Body of pancreas (tissue), 4 donors: Measurements from ENCODE around the gene CCDC8.

ENCODE experiments used
- POLR2A ChIP-seq, 3 donors: fragments of 450-650 bp; IDR thresholded peaks; one replicate each; pipeline ENCODE4 v1.6.1; 2016; ENCODE audit warnings: antibody characterized with exemption in 3 of 3, mild to moderate bottlenecking in 2 of 3
- TF ChIP-seq, protein P1 (sequence below), 7 experiments: fragments of 450-650 bp in 4 of 7; fragments of 200-600 bp in 3 of 7; sonication (generic) in 3 of 7; IDR thresholded peaks; one replicate each; pipeline ENCODE4 v1.5.1; 2016 to 2019; ENCODE audit warnings: antibody characterized with exemption in 7 of 7

DNA sequence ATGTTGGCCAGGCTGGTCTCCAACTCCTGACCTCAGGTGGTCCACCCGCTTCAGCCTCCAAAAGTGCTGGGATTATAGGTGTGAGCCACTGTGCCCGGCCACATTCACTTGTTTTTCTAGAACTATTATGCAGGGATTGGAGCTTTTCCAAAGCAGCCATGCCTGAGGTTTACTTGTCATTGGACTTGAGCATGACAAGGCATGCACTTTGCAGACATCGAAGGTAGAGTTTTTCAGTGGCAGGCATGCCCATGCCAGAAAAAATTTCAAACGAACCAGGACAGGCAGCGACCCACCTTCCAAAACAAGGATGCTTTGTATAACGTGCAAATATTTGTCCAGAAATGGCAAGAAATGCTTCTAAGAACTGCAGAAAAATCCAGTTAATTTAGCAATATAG, 40.3 kb upstream of the CCDC8 start:
- TF ChIP-seq, protein P1, sequence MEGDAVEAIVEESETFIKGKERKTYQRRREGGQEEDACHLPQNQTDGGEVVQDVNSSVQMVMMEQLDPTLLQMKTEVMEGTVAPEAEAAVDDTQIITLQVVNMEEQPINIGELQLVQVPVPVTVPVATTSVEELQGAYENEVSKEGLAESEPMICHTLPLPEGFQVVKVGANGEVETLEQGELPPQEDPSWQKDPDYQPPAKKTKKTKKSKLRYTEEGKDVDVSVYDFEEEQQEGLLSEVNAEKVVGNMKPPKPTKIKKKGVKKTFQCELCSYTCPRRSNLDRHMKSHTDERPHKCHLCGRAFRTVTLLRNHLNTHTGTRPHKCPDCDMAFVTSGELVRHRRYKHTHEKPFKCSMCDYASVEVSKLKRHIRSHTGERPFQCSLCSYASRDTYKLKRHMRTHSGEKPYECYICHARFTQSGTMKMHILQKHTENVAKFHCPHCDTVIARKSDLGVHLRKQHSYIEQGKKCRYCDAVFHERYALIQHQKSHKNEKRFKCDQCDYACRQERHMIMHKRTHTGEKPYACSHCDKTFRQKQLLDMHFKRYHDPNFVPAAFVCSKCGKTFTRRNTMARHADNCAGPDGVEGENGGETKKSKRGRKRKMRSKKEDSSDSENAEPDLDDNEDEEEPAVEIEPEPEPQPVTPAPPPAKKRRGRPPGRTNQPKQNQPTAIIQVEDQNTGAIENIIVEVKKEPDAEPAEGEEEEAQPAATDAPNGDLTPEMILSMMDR (IDR thresholded peaks at IDR 0.05): no peak
- no peak for TF ChIP-seq POLR2A (IDR thresholded peaks at IDR 0.05)
